GM18519 (cell line): ENCODE measurements around the gene MYCBP2.
"Not testable (repeated sequence)": the region's sequence is repeated elsewhere in the genome, so short reads cannot be mapped to it uniquely, and the experiment has no call there.

Experiments used
- ATAC-seq: cut with Tn5 transposase; IDR thresholded peaks from one replicate; pipeline ENCODE4 v1.9.1; 2021; ENCODE audit warnings: mild to moderate bottlenecking, moderate library complexity; ENCODE audit not compliant: unreplicated experiment, low FRiP score

Gene MYCBP2

DNA sequence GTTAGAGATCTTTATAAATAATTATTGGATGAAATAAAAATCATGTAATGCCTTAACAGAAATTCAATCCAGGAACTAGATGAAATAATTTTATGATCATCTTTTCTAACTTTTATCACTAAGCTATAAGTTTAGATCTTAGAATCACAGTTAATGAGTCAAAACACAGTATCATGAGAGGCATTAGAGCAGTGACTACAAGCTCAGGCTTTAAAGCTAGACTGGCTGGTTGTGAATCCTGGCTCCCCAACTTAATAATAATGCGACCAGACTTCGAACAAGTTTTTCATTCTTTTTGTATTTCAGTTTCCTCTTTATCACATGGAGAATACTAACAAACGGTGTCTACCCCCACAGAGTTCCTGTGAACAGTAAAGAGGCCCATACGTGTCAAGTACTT, 108.6 kb downstream of the MYCBP2 start:
- no peak for ATAC-seq

DNA sequence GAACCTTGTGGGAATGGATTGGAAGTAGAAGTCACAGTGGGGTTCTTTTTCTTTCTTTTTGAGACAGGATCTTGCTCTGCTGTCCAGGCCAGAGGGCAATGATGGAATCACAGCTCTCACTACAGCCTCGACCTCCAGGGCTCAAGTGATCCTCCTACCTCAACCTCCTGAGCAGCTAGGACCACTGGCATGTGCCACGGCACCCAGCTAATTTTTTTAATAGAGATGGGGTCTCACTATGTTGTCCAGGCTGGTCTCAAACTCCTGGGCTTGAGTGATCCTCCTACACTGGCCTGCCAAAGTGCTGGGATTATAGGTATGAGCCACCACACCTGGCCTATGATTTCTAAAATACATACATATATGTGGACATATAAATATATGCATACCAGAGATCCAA, 111.4 kb downstream of the MYCBP2 start:
- no peak for ATAC-seq

DNA sequence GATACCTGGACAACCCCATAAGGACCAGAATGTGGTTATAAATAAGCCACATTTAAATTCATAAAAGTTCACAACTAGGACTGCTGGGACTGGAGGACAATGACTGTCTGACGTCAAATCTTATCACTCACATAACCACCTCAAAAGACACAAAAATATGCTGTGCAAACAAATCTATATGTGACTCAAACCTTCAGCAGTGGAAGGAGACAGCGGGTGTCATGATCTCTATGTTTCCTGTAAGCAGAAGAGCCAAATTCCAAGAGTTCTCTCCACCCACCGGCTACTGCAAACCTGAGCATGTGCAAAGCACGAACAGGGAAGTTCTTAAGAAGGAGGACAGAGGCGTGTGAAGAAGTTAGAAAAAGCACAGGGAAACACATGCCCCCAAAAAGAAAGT, 113.2 kb downstream of the MYCBP2 start:
- ATAC-seq: no peak

DNA sequence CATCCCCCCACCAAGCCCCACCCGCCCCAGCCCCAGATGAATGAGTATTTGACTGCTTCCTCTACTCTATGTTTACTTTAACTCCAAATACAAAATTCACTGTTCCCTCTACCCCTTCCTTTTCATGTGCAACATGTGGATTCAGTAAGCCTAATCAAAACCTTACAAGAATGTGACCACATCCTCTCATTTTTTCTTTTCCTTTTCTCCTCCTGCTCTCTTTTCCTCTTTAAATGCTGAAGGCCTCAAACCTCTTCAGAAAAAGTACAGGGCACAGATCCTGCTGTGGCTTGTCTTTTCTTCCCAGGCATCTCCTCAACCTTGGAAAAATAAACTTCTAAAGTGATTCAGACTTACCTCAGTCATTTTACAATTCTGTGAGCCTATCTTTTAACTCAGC, 119.0 kb downstream of the MYCBP2 start:
- ATAC-seq: no peak

DNA sequence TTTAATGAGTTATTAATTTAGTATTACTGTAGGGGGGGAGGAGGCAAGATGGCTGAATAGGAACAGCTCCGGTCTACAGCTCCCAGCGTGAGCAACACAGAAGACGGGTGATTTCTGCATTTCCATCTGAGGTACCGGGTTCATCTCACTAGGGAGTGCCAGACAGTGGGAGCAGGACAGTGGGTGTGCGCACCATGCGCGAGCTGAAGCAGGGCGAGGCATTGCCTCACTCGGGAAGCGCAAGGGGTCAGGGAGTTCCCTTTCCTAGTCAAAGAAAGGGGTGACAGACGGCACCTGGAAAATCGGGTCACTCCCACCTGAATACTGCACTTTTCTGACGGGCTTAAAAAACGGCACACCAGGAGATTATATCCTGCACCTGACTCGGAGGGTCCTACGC, 127.9 kb downstream of the MYCBP2 start:
- not testable (repeated sequence) for ATAC-seq

DNA sequence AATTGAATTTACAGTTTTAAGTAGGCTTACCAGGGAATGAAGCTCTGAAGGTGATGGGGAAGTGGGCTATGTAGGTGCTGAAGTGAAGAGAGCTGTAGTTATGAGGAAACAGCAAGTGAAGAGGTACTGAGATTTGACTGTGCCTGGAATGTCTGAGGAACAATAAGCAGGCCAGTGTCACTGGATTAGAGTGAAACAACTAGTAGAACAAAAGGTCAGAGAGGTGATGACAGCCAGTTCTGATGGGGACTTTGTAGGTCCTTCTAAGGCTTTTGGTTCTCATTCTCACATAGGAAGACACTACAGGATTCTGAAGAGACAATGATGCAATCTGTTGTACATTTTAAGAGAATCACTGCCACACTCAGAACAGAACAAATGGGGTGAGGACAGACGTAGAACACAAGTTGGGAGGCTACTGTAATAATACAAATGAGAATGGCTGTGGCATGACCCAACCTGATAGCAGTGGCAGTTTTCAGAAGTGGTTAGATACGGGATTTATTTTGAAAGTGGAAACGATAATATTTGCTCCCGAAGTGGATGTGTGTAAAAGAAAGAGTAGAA, 130.8 kb downstream of the MYCBP2 start:
- no peak for ATAC-seq

DNA sequence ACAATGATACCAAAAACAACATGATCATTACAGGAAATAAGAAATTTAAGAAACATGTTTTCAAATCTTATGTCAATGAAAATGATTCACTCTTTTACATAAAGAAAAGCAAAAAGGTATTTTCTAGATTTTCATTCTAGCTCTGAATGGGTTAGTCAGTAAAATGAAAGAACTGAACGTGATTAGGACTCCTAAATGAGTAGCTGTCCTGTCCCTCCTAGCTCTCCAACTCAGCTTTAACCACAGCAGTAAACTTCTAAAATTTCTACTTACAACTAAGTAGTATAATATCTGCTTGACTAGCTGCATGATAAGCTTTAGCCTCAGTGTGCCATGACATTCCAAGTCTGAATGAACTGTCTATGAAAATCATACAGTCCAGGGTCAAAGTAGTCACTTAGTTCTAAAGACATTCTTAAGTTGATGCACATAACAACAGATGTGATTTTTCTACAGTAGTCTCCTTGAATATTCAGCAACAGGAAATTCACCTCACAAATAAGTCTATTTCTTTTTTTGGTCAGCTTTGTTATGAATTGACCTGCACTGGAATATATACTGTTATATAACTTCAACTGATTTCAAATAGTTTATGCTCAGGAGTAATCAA, 136.4 kb downstream of the MYCBP2 start:
- ATAC-seq: no peak

DNA sequence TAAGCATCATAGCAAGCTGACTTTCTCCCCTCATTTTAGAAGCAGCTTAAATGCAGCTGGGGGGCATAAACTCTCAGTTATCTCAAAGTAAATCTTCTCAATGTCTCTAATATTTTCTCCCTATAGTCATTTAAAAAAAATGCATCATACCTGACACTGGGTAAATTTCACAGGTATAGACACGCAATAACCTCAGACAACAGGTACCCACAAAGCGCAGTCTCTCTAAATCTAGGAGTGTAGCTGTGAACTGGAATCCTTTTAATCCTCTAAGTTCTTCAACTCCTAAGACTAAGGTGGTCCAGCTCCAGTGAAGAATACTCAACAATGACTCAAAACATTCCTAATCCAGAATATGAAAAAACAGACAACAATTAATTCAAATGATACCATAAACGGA, 141.2 kb downstream of the MYCBP2 start:
- no peak for ATAC-seq

DNA sequence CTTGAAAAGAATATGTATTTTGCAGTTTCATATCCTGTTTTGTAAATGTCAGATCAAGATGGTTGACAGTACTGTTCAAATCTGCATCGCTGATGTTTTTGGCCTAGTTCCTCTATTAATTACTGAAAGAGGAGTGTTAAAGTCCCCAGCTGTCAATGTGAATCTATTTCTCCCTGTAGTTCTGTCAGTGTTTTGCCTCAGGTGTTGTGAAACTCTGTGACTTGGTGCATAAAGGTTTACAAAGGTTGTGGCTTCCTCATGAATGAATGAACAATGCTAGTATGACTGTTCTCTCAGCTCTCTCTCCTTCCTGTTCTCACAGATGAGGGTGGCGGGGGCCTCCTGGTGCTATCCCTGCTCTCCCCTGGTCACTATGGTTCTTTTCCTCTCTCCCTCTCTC, 142.4 kb downstream of the MYCBP2 start:
- ATAC-seq: peak; percentile 97

DNA sequence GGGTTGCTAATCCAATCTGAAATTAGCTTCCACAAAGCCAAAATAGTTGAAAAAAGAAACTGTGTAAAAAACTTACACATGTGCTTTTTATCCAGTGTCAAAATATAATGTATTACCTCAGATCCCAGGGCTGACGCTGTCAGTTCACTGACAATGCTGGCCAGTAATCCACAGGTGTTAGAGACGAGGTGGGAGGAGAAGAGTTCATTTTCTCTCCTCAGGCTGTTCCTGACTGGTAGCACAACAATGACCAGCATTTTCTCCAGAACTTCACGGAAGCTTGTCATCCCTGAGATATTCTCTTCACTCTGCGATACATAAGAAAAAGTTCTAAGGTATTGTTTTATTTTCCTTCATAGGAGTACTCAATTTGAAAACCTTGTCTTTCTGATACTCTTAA, 146.9 kb downstream of the MYCBP2 start:
- no peak for ATAC-seq

DNA sequence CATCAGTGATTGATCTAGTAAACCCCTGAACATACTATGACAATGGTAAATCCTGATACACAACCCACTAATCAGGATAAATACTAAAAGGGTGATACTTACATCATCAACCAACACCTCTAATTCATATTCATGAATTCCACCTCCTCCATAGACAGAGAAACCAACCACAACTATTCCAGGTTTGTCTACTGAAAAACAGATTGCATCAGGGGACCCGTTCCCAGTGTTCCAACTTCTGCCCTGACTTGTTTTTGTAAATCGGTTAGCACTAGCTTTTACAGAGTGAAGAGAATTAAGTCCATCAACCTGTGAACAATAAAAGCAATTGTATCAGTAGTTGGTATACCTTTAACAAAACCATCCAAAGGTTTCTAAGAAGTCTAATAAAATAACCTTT, 149.2 kb downstream of the MYCBP2 start:
- no peak for ATAC-seq

DNA sequence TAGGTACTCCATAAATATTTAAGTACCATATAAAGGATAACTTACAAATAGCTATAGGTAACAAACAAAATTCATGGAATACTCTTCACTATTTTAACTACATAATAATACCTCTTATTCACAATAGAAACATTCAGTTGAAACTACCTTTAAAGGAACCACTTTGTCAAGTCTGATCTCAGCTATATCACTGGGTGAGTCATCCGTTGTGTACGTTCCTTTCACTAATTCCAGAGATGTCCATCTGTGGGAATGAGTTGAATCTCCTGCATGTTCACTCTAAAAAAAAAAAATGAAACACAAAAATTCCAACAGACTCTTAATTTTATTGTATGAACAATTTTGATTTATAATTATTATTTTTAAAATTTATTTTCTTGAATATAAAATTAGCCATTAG, 150.5 kb downstream of the MYCBP2 start:
- ATAC-seq: no peak

DNA sequence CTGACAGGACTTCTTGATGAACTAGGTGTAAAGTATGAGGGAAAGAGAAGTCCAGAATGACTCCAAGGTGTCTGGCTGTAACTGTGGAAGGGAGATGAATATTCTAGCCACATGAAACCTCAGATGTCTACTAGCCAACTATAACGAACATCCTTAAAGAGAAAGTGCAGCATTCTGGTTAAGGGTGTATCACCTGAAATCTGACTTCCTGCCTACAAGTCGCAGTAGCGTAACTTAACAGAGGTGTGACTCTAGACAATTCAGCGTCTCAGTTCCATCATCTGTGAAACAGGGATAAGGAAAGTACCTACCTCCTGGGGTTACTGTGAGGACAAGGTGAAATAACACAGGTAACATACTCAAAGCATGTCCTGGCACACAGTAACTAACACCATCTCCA, 154.2 kb downstream of the MYCBP2 start:
- ATAC-seq: no peak

DNA sequence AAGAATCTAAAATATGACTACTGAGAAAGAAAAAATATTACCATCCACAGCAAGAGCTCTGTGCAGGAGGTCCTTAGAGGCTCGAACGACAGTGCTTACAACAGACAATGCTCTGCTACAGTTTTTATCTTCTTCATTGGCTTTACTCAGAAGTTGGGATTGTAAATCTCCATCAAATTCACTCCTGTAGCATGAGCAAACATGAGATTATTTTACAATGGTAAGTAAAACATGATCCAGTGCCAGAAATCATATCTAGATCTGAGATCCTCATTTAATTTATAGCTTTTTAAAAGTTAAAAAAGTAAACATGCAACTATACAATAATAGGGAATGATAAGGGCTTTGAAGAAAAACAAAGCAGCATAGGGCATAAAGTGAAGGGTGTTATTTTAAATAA, 155.4 kb downstream of the MYCBP2 start:
- no peak for ATAC-seq

DNA sequence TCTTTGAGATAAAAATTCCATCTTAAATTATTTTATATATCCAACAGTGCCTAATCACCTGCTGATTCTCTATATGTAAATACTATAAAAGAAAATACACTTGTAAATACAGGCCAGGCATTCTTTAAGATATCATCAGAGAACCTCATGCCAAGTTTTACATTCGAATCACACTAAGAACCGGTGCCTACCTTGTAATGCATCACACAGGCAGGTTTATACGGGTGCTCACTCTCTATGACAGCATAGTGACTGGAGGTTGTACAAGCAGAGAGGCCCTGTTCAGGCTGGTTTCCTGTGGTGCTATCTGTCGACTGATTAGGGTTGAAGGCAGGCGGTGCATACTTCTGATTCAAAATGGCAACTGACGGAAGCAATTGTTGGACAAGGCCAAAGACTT, 158.7 kb downstream of the MYCBP2 start:
- no peak for ATAC-seq

DNA sequence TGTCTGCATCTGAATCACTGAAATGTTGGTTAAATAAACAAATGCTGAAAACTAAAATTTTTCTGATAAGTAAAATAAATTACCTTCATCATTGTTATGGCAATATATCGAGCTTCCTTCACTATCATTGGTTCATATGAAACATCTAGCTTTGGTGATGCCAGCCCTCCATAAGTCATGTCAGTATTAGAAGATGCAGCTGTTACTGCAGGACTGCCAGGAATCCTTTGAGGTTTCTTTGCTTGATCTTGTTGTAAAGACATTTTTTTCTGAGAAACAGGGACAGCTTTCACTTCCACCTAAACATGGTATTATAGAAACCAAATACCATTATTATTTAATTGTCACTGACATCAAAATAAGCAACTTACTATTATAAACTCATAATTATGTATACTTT, 176.2 kb downstream of the MYCBP2 start:
- no peak for ATAC-seq

DNA sequence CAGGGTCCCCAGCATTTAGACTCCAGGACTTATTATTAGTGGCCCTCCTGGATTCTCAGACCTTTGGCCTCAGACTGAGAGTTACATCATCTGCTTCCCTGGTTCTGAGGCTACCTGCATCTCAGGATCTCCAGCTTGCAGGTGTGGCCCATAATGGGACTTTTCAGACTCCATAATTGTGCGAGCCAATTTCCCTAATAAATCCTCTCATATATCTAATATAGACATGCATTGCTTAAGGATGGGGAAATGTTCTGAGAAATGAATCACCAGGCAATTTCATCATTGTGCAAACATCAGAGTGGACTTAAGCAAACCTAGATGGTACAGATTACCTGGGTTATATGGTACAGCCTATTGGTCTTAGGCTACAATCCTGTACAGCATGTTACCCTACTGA, 183.5 kb downstream of the MYCBP2 start:
- no peak for ATAC-seq

DNA sequence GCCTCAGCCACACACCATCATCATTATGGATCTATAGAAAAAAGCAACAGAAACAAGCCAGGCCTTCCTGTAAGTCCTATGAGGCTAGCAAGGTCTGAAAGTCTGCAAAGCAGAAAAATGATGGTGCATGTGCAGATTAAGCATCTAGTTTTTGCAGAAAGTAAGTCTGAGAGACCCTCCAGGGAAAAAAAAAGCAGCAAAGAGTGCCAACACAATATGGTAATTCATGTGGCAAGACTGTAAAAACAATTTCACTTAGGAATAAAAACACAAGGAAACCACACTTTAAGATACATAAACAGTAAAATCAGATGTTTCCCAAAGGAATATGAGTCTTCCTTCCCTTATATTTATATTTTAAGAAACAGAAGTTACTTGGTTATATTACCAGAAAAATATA, 187.6 kb downstream of the MYCBP2 start:
- ATAC-seq: no peak

DNA sequence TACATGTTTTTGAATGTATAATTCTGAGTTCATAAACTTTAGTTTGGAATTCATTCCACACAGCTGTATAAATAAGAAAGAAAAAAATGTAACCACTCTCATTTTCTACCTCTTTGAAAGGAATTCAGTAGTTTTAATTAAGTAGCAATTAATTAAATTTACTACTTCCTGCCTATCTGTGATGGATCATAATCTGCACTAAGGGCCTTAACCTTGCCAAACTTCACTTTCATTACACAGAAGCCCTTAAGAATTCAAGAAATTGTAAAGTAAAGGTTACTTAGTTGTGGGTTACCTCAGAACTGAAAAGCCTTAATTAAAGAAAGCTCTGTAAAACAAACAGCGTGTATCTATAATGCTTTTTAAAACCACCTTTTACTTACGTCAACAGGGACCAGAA, 188.1 kb downstream of the MYCBP2 start:
- ATAC-seq: no peak

DNA sequence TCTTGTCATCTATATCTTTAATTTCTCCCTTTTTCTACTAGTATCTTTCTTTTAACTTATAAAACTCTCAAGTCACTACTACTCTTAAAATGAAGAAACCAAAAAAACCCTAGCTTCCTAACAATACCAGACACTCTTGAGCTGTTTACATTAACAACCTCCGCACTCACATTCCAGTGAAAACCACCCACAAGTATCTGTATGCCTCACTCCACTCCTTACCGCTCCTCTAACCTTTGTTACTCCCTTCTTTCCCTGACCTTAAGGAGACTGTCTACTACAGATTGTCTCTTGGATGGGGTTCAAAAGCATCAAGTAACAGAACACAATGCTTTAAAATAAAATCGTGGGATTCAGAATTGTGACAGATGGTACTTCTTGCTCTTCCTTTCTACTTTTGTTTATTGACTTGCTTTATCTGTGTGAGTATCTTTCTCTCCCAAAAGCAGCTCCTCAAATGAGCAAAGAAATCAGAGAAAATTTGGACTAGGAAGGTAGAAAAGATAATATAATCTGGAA, 189.9 kb downstream of the MYCBP2 start:
- ATAC-seq: no peak

DNA sequence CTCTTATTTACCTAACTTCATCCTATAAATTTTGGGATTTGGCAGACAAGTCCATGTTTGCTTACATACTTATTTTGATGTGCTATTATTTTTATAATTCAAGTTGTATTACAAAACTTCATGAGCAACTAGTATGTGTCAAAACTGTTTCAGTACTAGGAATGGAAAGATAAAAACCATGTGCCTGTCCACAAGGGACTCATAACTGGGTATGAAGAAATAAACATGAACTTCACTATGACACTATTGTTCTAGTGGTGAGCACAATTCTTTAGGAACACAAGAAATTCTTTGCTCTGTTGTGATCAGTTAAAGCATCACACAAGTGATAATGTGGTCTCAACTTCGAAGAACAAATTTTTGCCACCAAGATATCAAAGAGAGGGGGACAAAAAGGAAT, 202.5 kb downstream of the MYCBP2 start:
- ATAC-seq: no peak

DNA sequence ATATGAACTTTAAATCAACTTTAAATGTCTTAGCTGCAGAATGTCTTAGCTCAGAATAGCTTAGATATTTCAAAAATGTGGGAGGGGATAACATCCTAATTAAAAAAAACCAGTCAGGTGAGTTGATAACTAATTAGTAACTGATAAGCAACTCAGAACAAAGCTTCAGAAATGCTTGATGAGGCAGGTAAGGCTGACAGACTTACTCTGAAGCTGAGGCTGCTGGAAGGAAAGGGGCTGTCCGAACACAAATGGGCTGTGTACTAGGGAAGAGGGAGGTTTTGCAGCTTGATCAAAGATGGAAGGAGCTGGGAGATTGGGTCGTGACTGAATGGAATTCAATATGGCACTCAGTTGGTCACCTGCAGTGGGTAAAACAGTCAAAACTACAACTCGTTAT, 208.8 kb downstream of the MYCBP2 start:
- no peak for ATAC-seq

DNA sequence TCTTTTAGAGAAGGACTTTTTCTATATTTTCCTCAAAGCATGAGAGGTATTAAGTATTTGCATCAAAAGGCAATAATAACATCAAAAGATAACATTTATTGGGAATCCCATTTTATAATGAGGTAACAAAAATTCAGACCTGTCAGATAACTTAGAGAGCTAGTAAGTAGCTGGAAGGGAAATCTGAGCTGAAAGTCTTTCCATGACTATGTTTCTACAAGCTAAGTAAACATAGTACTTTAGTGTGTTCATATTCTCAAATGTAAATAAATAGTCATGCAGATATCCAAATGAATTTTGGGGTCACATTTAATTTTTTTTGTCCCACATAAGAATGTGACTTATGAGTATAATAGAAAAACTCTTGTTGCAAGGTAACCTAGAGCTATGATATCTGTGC, 212.6 kb downstream of the MYCBP2 start:
- ATAC-seq: no peak
